SH-SY5Y (cell line): ENCODE data around the gene HNRNPU.

ENCODE experiments used
- GATA2 ChIP-seq: IDR thresholded peaks from 2 replicates; pipeline ENCODE4 v1.6.1; 2011; ENCODE audit warnings: mild to moderate bottlenecking, low read depth, low read length
- GATA3 ChIP-seq: IDR thresholded peaks from 2 replicates; pipeline ENCODE4 v1.6.1; 2011; ENCODE audit warnings: low read depth, mild to moderate bottlenecking, low read length, moderate library complexity

GRCh38 chr1:244821134-244821533, 43.2 kb downstream of the HNRNPU start:
- TF ChIP-seq GATA2 (no peak), GATA3 (no peak)
